Keratinocyte (primary cell): Measurements from ENCODE around the gene SWSAP1. TPM values are rescaled to one million over a fixed set of nuclear protein-coding genes. Genes with fewer than 3 reads are reported as not detected.

ENCODE experiments used
- DNase-seq: peaks from one replicate; pipeline ENCODE4 v3.0.0-alpha.2; 2011; ENCODE audit warnings: low read depth, missing footprints, low spot score
- FAIRE-seq: peaks from 2 replicates; lab custom pipeline; 2011; peaks lifted over from hg19 to GRCh38; lab: Jason Lieb, UNC
- H2AFZ ChIP-seq: 2 replicates; pipeline ENCODE4 v1.6.0; 2012; ENCODE audit warnings: low read length, control low read depth, inconsistent platforms; ENCODE audit not compliant: control insufficient read depth
- H3K27ac ChIP-seq: 2 replicates; pipeline ENCODE4 v1.5.1; 2011; ENCODE audit warnings: low read length; ENCODE audit not compliant: control insufficient read depth, insufficient read depth
- H3K27me3 ChIP-seq: 3 replicates; pipeline ENCODE4 v1.6.0; 2011; ENCODE audit warnings: low read length; ENCODE audit not compliant: control insufficient read depth, insufficient read depth; ENCODE audit errors: extremely low read depth
- H3K36me3 ChIP-seq, 2 experiments: 2 replicates in 1 of 2; 3 replicates in 1 of 2; pipeline ENCODE4 v1.5.1; 2011; ENCODE audit warnings: low read length in 2 of 2, mild to moderate bottlenecking in 1 of 2; ENCODE audit not compliant: control insufficient read depth in 2 of 2, insufficient read depth in 2 of 2; ENCODE audit errors: extremely low read depth in 1 of 2
- H3K4me1 ChIP-seq: 3 replicates; pipeline ENCODE4 v1.5.1; 2011; ENCODE audit warnings: low read length; ENCODE audit not compliant: control insufficient read depth, insufficient read depth; ENCODE audit errors: extremely low read depth
- H3K4me2 ChIP-seq: 3 replicates; pipeline ENCODE4 v1.6.0; 2011; ENCODE audit warnings: low read depth, low read length; ENCODE audit not compliant: control insufficient read depth, insufficient read depth; ENCODE audit errors: extremely low read depth
- H3K4me3 ChIP-seq, 3 experiments: fragments of 200-600 bp in 1 of 3; sonication (generic) in 1 of 3; 2 replicates in 2 of 3; 3 replicates in 1 of 3; pipeline ENCODE4 v1.5.1; 2011 to 2016; ENCODE audit warnings: low read length in 3 of 3, mild to moderate bottlenecking in 3 of 3, control low read depth in 2 of 3, inconsistent platforms in 1 of 3, low read depth in 1 of 3, mixed read lengths in 1 of 3, mixed run types in 1 of 3, moderate library complexity in 1 of 3; ENCODE audit not compliant: control insufficient read depth in 2 of 3, insufficient read depth in 2 of 3; ENCODE audit errors: extremely low read depth in 1 of 3
- H3K79me2 ChIP-seq: 2 replicates; pipeline ENCODE4 v1.6.0; 2012; ENCODE audit warnings: low read length; ENCODE audit not compliant: control insufficient read depth, insufficient read depth
- H3K9ac ChIP-seq: 3 replicates; pipeline ENCODE4 v1.6.0; 2011; ENCODE audit warnings: low read length; ENCODE audit not compliant: control insufficient read depth, insufficient read depth; ENCODE audit errors: extremely low read depth
- H3K9me1 ChIP-seq: 3 replicates; pipeline ENCODE4 v1.6.0; 2011; ENCODE audit warnings: low read length; ENCODE audit not compliant: control insufficient read depth, insufficient read depth; ENCODE audit errors: extremely low read depth
- H3K9me3 ChIP-seq: 2 replicates; pipeline ENCODE4 v1.5.1; 2012; ENCODE audit warnings: low read depth, low read length; ENCODE audit not compliant: control insufficient read depth
- H4K20me1 ChIP-seq: 3 replicates; pipeline ENCODE4 v1.6.0; 2011; ENCODE audit warnings: low read length; ENCODE audit not compliant: control insufficient read depth, insufficient read depth; ENCODE audit errors: extremely low read depth
- EZH2 ChIP-seq: IDR thresholded peaks from one replicate; pipeline ENCODE4 v1.6.1; 2012; ENCODE audit warnings: inconsistent platforms, mild to moderate bottlenecking, low read length, moderate library complexity
- dilution Hi-C: fragments of 300-500 bp; cut with MboI; formaldehyde crosslinking; loops from one replicate; pipeline ENCODE4 v1.7.0; 2020; ENCODE audit warnings: low sequenced_read_pairs; ENCODE audit not compliant: extremely low pct_ligation_motif_present
- polyA plus RNA-seq, 5 experiments: library from polyadenylated mRNA; depleted of rRNA in 3 of 5; stranded (reverse) in 3 of 5; stranded (forward) in 1 of 5; unstranded in 1 of 5; fragments of >200 nt; gene quantifications; 1 replicate in 1 of 5; 2 replicates in 3 of 5; 3 replicates in 1 of 5; pipeline versions ENCODE4 v1.2.1 to v1.2.3, GENCODE V29; 2011 to 2012; ENCODE audit warnings: missing spikeins in 2 of 5, low read depth in 1 of 5, low replicate concordance in 1 of 5
- TF ChIP-seq, protein P1 (sequence below), 3 experiments: IDR thresholded peaks in 1 of 3; conservative IDR thresholded peaks in 1 of 3; optimal IDR thresholded peaks in 1 of 3; 2 replicates in 2 of 3; 3 replicates in 1 of 3; pipeline versions ENCODE3 to v1.5.1; 2011; ENCODE audit warnings: low read length in 3 of 3, mild to moderate bottlenecking in 3 of 3, moderate library complexity in 2 of 3, control low read depth in 1 of 3, inconsistent platforms in 1 of 3; ENCODE audit not compliant: insufficient read depth in 2 of 3; ENCODE audit errors: extremely low read depth in 1 of 3

The SWSAP1 gene
- polyA plus RNA-seq, 1 donor (not counting 4 experiments of a cell fraction or from before 2014, with no cell fraction given): 2.1 TPM

DNA sequence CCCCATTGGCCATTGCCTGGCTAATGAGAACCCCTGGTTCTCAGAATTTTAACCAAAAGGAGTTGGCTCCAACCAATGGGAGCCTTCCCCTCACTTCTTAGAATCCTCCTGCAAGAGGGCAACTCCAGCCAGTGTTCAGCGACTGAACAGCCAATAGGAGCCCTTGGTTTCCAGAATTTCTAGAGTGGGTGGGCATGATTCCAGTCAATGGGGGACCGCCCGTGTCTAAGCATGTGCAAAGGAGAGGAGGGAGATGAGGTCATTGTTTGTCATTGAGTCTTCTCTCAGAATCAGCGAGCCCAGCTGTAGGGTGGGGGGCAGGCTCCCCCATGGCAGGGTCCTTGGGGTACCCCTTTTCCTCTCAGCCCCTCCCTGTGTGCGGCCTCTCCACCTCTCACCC lies 9.5 kb upstream of the SWSAP1 start:
- no peak overlapping the region for H3K4me2 ChIP-seq
- no peaks in the 10 kb centered on the region for H3K9me3 ChIP-seq
- TF ChIP-seq, protein P1, sequence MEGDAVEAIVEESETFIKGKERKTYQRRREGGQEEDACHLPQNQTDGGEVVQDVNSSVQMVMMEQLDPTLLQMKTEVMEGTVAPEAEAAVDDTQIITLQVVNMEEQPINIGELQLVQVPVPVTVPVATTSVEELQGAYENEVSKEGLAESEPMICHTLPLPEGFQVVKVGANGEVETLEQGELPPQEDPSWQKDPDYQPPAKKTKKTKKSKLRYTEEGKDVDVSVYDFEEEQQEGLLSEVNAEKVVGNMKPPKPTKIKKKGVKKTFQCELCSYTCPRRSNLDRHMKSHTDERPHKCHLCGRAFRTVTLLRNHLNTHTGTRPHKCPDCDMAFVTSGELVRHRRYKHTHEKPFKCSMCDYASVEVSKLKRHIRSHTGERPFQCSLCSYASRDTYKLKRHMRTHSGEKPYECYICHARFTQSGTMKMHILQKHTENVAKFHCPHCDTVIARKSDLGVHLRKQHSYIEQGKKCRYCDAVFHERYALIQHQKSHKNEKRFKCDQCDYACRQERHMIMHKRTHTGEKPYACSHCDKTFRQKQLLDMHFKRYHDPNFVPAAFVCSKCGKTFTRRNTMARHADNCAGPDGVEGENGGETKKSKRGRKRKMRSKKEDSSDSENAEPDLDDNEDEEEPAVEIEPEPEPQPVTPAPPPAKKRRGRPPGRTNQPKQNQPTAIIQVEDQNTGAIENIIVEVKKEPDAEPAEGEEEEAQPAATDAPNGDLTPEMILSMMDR (optimal IDR thresholded peaks at IDR 0.05 in 1 of 3, IDR thresholded peaks at IDR 0.05 in 1 of 3, conservative IDR thresholded peaks at IDR 0.05 in 1 of 3; ENCODE audit: extremely low read depth in 1 of 3, insufficient read depth in 2 of 3, low read length in 3 of 3): no peak
- TF ChIP-seq EZH2: no peak
- H4K20me1 ChIP-seq: no peaks in the 10 kb centered on the region
- DNase-seq (no peak), FAIRE-seq (no peak)
- H3K4me3 ChIP-seq: no peak overlapping the region
- H2AFZ ChIP-seq: no peak overlapping the region
- H3K27ac ChIP-seq: no peak overlapping the region
- H3K79me2 ChIP-seq: no peaks in the 10 kb centered on the region
- dilution Hi-C loops: no loop called here
- peaks cover 0 to 5% of the 10 kb centered on the region in 2 experiments for H3K36me3 ChIP-seq
- no peaks in the 10 kb centered on the region for H3K9me1 ChIP-seq
- H3K9ac ChIP-seq: no peak overlapping the region
- H3K4me1 ChIP-seq: no peaks in the 10 kb centered on the region
- no peaks in the 10 kb centered on the region for H3K27me3 ChIP-seq

DNA sequence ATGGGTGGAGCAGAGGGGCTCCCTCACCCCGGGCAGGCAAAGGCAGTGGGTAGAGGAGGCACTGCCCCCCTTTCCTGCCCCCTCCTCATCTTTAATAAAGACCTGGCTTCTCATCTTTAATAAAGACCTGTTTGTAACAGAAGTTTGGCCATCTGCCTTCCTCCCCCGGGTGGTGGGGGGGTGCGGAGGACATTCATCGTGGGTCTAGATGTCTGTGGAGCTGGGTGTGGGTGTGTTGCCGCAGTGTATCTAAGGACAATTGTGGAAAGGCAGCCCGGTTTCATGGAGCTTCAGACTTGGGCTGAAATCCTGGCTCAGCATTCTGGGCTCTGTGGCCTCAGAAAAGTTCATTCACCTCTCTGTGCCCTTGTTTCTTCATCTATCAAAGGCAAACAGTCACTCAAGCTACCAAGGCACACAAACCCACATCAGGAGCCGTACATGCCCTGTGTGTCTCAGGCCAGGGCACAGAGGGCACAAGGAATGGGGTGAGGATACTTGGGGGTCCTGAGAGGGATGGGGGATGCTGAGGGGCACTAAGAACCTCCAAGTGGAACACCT lies 8.8 kb upstream of the SWSAP1 start:
- no peak for DNase-seq
- Histone ChIP-seq H3K27ac (no peak overlapping the region), H3K4me1 (no peaks in the 10 kb centered on the region), H3K27me3 (no peaks in the 10 kb centered on the region), H3K9me3 (no peaks in the 10 kb centered on the region), H3K9me1 (no peaks in the 10 kb centered on the region), H3K36me3 (peaks cover 0 to 5% of the 10 kb centered on the region in 2 experiments), H3K4me2 (no peak overlapping the region), H3K79me2 (no peaks in the 10 kb centered on the region), H3K4me3 (no peak overlapping the region), H2AFZ (no peak overlapping the region), H4K20me1 (no peaks in the 10 kb centered on the region), H3K9ac (no peak overlapping the region)
- no peak for TF ChIP-seq EZH2
- TF ChIP-seq, protein P1 (optimal IDR thresholded peaks at IDR 0.05 in 1 of 3, IDR thresholded peaks at IDR 0.05 in 1 of 3, conservative IDR thresholded peaks at IDR 0.05 in 1 of 3; ENCODE audit: extremely low read depth in 1 of 3, insufficient read depth in 2 of 3, low read length in 3 of 3): no peak
- no peak for FAIRE-seq
- dilution Hi-C loops: no loop called here
